KMS-11 (cell line): Measurements from ENCODE around the gene GALNT8.

Experiments
- H2AFZ ChIP-seq: fragments of 200-600 bp; sonication (generic); 2 replicates; pipeline ENCODE4 v1.6.1; 2016; ENCODE audit warnings: antibody characterized with exemption, mixed run types, low read depth
- H3K27ac ChIP-seq: fragments of 200-600 bp; sonication (generic); 2 replicates; pipeline ENCODE4 v1.6.1; 2016; ENCODE audit warnings: mild to moderate bottlenecking, mixed run types
- H3K27me3 ChIP-seq: fragments of 200-600 bp; sonication (generic); 2 replicates; pipeline ENCODE4 v1.6.1; 2017; ENCODE audit warnings: mild to moderate bottlenecking, low read depth, mixed run types, moderate library complexity; ENCODE audit not compliant: insufficient read depth
- H3K36me3 ChIP-seq: fragments of 200-600 bp; sonication (generic); 2 replicates; pipeline ENCODE4 v1.6.1; 2017; ENCODE audit warnings: mild to moderate bottlenecking, mixed run types; ENCODE audit not compliant: insufficient read depth
- H3K4me1 ChIP-seq: fragments of 200-600 bp; sonication (generic); 2 replicates; pipeline ENCODE4 v1.6.1; 2016; ENCODE audit warnings: mild to moderate bottlenecking, low read depth, mixed run types; ENCODE audit not compliant: poor library complexity, severe bottlenecking
- H3K4me2 ChIP-seq: fragments of 200-600 bp; sonication (generic); 2 replicates; pipeline ENCODE4 v1.7.0; 2016; ENCODE audit warnings: mild to moderate bottlenecking, mixed run types
- H3K4me3 ChIP-seq: fragments of 200-600 bp; sonication (generic); IDR thresholded peaks from 2 replicates; pipeline ENCODE4 v1.6.1; 2017; ENCODE audit warnings: low read depth, low read length, mixed read lengths; ENCODE audit not compliant: insufficient read depth
- H3K79me2 ChIP-seq: fragments of 200-600 bp; sonication (generic); 2 replicates; pipeline ENCODE4 v1.6.1; 2016; ENCODE audit warnings: low read depth, mixed run types; ENCODE audit not compliant: insufficient read depth
- H3K9ac ChIP-seq: fragments of 200-600 bp; sonication (generic); 2 replicates; pipeline ENCODE4 v1.6.1; 2016; ENCODE audit warnings: mild to moderate bottlenecking, mixed run types
- H4K20me1 ChIP-seq: fragments of 200-600 bp; sonication (generic); 2 replicates; pipeline ENCODE4 v1.6.1; 2016; ENCODE audit warnings: mild to moderate bottlenecking, mixed run types; ENCODE audit not compliant: insufficient read depth
- CTCF ChIP-seq: fragments of 200-600 bp; sonication (generic); conservative IDR thresholded peaks from 2 replicates; pipeline ENCODE4 v1.6.1; 2017; ENCODE audit warnings: low read depth, mild to moderate bottlenecking, antibody characterized with exemption, low read length, moderate library complexity, mixed read lengths

Gene GALNT8

GRCh38 chr12:4771172-4771959 is 51.2 kb downstream of the GALNT8 start:
- Histone ChIP-seq H3K4me3 (no peak overlapping the region), H3K9ac (no peak overlapping the region), H3K27me3 (no peaks in the 10 kb centered on the region), H4K20me1 (no peaks in the 10 kb centered on the region), H3K79me2 (no peaks in the 10 kb centered on the region), H3K4me1 (no peaks in the 10 kb centered on the region), H3K27ac (no peak overlapping the region), H3K36me3 (no peaks in the 10 kb centered on the region), H3K4me2 (no peak overlapping the region), H2AFZ (no peak overlapping the region)
- TF ChIP-seq CTCF, result no peak

GRCh38 chr12:4771960-4772566 is 51.9 kb downstream of the GALNT8 start:
- Histone ChIP-seq H4K20me1 (no peaks in the 10 kb centered on the region), H3K9ac (no peak overlapping the region), H2AFZ (no peak overlapping the region), H3K4me3 (no peak overlapping the region), H3K36me3 (no peaks in the 10 kb centered on the region), H3K4me2 (no peak overlapping the region), H3K27ac (no peak overlapping the region), H3K79me2 (no peaks in the 10 kb centered on the region), H3K27me3 (no peaks in the 10 kb centered on the region), H3K4me1 (no peaks in the 10 kb centered on the region)
- TF ChIP-seq CTCF, result no peak

GRCh38 chr12:4775936-4776335 is 55.7 kb downstream of the GALNT8 start:
- H3K4me1 ChIP-seq, result no peaks in the 10 kb centered on the region
- no peak overlapping the region for H3K4me2 ChIP-seq
- H3K9ac ChIP-seq, result no peak overlapping the region
- H3K27me3 ChIP-seq, result no peaks in the 10 kb centered on the region
- no peak overlapping the region for H3K4me3 ChIP-seq
- no peaks in the 10 kb centered on the region for H3K36me3 ChIP-seq
- no peaks in the 10 kb centered on the region for H3K79me2 ChIP-seq
- TF ChIP-seq CTCF, result no peak
- no peak overlapping the region for H2AFZ ChIP-seq
- H3K27ac ChIP-seq, result no peak overlapping the region
- no peaks in the 10 kb centered on the region for H4K20me1 ChIP-seq

GRCh38 chr12:4779749-4780148 is 59.5 kb downstream of the GALNT8 start:
- Histone ChIP-seq H3K9ac (no peak overlapping the region), H3K4me1 (no peaks in the 10 kb centered on the region), H3K4me2 (no peak overlapping the region), H3K79me2 (no peaks in the 10 kb centered on the region), H3K36me3 (no peaks in the 10 kb centered on the region), H4K20me1 (no peaks in the 10 kb centered on the region), H3K4me3 (no peak overlapping the region), H3K27ac (no peak overlapping the region), H3K27me3 (no peaks in the 10 kb centered on the region), H2AFZ (no peak overlapping the region)
- no peak for TF ChIP-seq CTCF
